HepG2 (cell line): ENCODE results near the gene SHC3. TPM values are rescaled to one million over a fixed set of nuclear protein-coding genes. Genes with fewer than 3 reads are reported as not detected.

Experiments
- ARID3A ChIP-seq: IDR thresholded peaks from 2 replicates; pipeline ENCODE4 v1.6.1; 2012; ENCODE audit warnings: low read depth, low read length, improper control_type of control experiment
- FOSL1 ChIP-seq: sonication (generic); formaldehyde crosslinking; IDR thresholded peaks from 2 replicates; pipeline ENCODE4 v1.9.0; 2021; ENCODE audit warnings: missing genetic modification reagents, borderline replicate concordance
- GFI1 ChIP-seq: sonication (generic); formaldehyde crosslinking; IDR thresholded peaks from 2 replicates; pipeline ENCODE4 v1.5.0; 2020; ENCODE audit warnings: missing genetic modification reagents, mild to moderate bottlenecking, borderline replicate concordance
- HMG20B ChIP-seq: conservative IDR thresholded peaks from 2 replicates; pipeline ENCODE4 v1.6.1; 2016; ENCODE audit warnings: missing genetic modification reagents, missing compliant biosample characterization
- HOXA3 ChIP-seq: sonication (generic); formaldehyde crosslinking; IDR thresholded peaks from 2 replicates; pipeline ENCODE4 v1.5.0; 2020; ENCODE audit warnings: missing genetic modification reagents
- KDM6A ChIP-seq: IDR thresholded peaks from 2 replicates; pipeline ENCODE4 v1.6.1; 2016; ENCODE audit warnings: low read depth
- MED1 ChIP-seq: sonication (generic); formaldehyde crosslinking; IDR thresholded peaks from 2 replicates; pipeline ENCODE4 v1.4.0; 2020; ENCODE audit warnings: missing genetic modification reagents
- NFYB ChIP-seq: sonication (generic); formaldehyde crosslinking; IDR thresholded peaks from 2 replicates; pipeline ENCODE4 v1.4.0; 2020; ENCODE audit warnings: missing genetic modification reagents
- PAXIP1 ChIP-seq: sonication (generic); formaldehyde crosslinking; conservative IDR thresholded peaks from 2 replicates; pipeline ENCODE4 v1.4.0; 2020; ENCODE audit warnings: mild to moderate bottlenecking, missing genetic modification reagents, moderate library complexity
- RBAK ChIP-seq: sonication (generic); formaldehyde crosslinking; IDR thresholded peaks from 2 replicates; pipeline ENCODE4 v1.5.1; 2020; ENCODE audit warnings: mild to moderate bottlenecking, missing genetic modification reagents
- RFXAP ChIP-seq: sonication (generic); formaldehyde crosslinking; IDR thresholded peaks from 2 replicates; pipeline ENCODE4 v1.4.0; 2020; ENCODE audit warnings: missing genetic modification reagents, borderline replicate concordance
- SKIL ChIP-seq: sonication (generic); formaldehyde crosslinking; IDR thresholded peaks from 2 replicates; pipeline ENCODE4 v1.8.0; 2022; ENCODE audit warnings: missing genetic modification reagents, mild to moderate bottlenecking, moderate library complexity, borderline replicate concordance
- SNAPC5 ChIP-seq: sonication (generic); formaldehyde crosslinking; IDR thresholded peaks from 2 replicates; pipeline ENCODE4 v1.8.1; 2023; ENCODE audit warnings: mild to moderate bottlenecking, missing genetic modification reagents, borderline replicate concordance
- TAF1 ChIP-seq: sonication (generic); formaldehyde crosslinking; IDR thresholded peaks from 2 replicates; pipeline ENCODE4 v1.4.0; 2020; ENCODE audit warnings: missing genetic modification reagents
- ZNF143 ChIP-seq: sonication (generic); formaldehyde crosslinking; IDR thresholded peaks from 2 replicates; pipeline ENCODE4 v1.4.0; 2020; ENCODE audit warnings: missing genetic modification reagents
- ZNF280B ChIP-seq: sonication (generic); formaldehyde crosslinking; IDR thresholded peaks from 2 replicates; pipeline ENCODE4 v1.5.0; 2020; ENCODE audit warnings: missing genetic modification reagents, mild to moderate bottlenecking, borderline replicate concordance
- ZNF292 ChIP-seq: sonication (generic); formaldehyde crosslinking; IDR thresholded peaks from 2 replicates; pipeline ENCODE4 v1.8.1; 2022; ENCODE audit warnings: mild to moderate bottlenecking, low read depth, missing genetic modification reagents, borderline replicate concordance
- ZNF468 ChIP-seq: sonication (generic); formaldehyde crosslinking; IDR thresholded peaks from 2 replicates; pipeline ENCODE4 v1.8.0; 2022; ENCODE audit warnings: mild to moderate bottlenecking, moderate library complexity, missing genetic modification reagents
- polyA plus RNA-seq, 8 experiments: library from polyadenylated mRNA; depleted of rRNA in 3 of 8; stranded (reverse) in 7 of 8; unstranded in 1 of 8; fragments of >200 nt; fragmentation: Illumina TruSeq in 4 of 8; extraction: Trizol in 4 of 8; gene quantifications; 2 replicates each; pipeline versions ENCODE4 v1.2.1 to v1.2.3, GENCODE V29; 2011 to 2016; ENCODE audit warnings: low read depth in 4 of 8, missing spikeins in 1 of 8, mixed read lengths in 1 of 8; ENCODE audit not compliant: insufficient read depth in 1 of 8
- total RNA-seq, 5 experiments: library from RNA; depleted of rRNA; stranded (reverse); fragments of >200 nt; fragmentation: Illumina TruSeq; extraction: Trizol; gene quantifications; 2 replicates each; pipeline ENCODE4 v1.2.3, GENCODE V29; 2016; ENCODE audit warnings: low read depth in 1 of 5

The SHC3 gene
- total and polyA plus RNA-seq, 2 of the 13 experiments (the other 11 are each of a cell fraction or from before 2014, with no cell fraction given): 0.09 to 0.89 TPM

GRCh38 chr9:89179895-89180734 lies 1.5 kb upstream of the SHC3 start (continued):
- peak; percentile 24; the same call in 1 of the 2 replicates for TF ChIP-seq PAXIP1 (CRISPR knock-in tag)
- no peak for TF ChIP-seq KDM6A (CRISPR knock-in tag)
- peak; percentile 6; the same call in 1 of the 2 replicates for TF ChIP-seq HMG20B (CRISPR knock-in tag)
- TF ChIP-seq NFYB: peak; percentile 84
- no peak for TF ChIP-seq ZNF468 (CRISPR knock-in tag)
- TF ChIP-seq ZNF292: peak; percentile 87
- no peak; the same call in 1 of the 2 replicates for TF ChIP-seq RBAK (CRISPR knock-in tag)
- peak; percentile 69 for TF ChIP-seq HOXA3 (CRISPR knock-in tag)
- peak; percentile 64 for TF ChIP-seq ZNF143 (CRISPR knock-in tag)
- TF ChIP-seq TAF1 (CRISPR knock-in tag): peak; percentile 71
- 0 out of 2 replicates have a peak, but pooled peaks have one; percentile 50 for TF ChIP-seq ZNF280B (CRISPR knock-in tag)
- TF ChIP-seq RFXAP: peak; percentile 98
- TF ChIP-seq FOSL1: peak; percentile 82; the same call in 1 of the 2 replicates
- TF ChIP-seq ARID3A: peak; percentile 82
- peak; percentile 34; the same call in 1 of the 2 replicates for TF ChIP-seq GFI1 (CRISPR knock-in tag)
- no peak for TF ChIP-seq SKIL (CRISPR knock-in tag)
- 0 out of 2 replicates have a peak, but pooled peaks have one; percentile 39 for TF ChIP-seq MED1 (CRISPR knock-in tag)
- TF ChIP-seq SNAPC5: 0 out of 2 replicates have a peak, but pooled peaks have one; percentile 42
